HEK293T (cell line): Measurements from ENCODE around the gene C10orf62.

Source experiments
- BHLHE40 ChIP-seq: fragments of 450-650 bp; IDR thresholded peaks from 2 replicates; pipeline ENCODE4 v1.6.1; 2016; ENCODE audit warnings: mild to moderate bottlenecking, moderate library complexity, borderline replicate concordance
- FOXK2 ChIP-seq: fragments of 450-650 bp; IDR thresholded peaks from 2 replicates; pipeline ENCODE4 v1.6.1; 2016; ENCODE audit warnings: mild to moderate bottlenecking
- FOXM1 ChIP-seq: fragments of 450-650 bp; IDR thresholded peaks from 2 replicates; pipeline ENCODE4 v1.6.1; 2017; ENCODE audit warnings: mild to moderate bottlenecking, borderline replicate concordance

- TF ChIP-seq FOXK2 (no peak), BHLHE40 (no peak), FOXM1 (no peak)
Observed at GRCh38 chr10:97578171-97578844, 11.2 kb upstream of the C10orf62 start.
